GM23248 (cell line): ENCODE measurements around the gene TTC28. TPM values are rescaled to one million over a fixed set of nuclear protein-coding genes. Genes with fewer than 3 reads are reported as not detected.

Experiments used
- DNase-seq: peaks from one replicate; pipeline ENCODE4 v3.0.0-alpha.2; 2015
- H2AFZ ChIP-seq: fragments of 200-600 bp; sonication (generic); 2 replicates; pipeline ENCODE4 v1.6.1; 2016; ENCODE audit warnings: antibody characterized with exemption
- H3F3A ChIP-seq: fragments of 200-600 bp; sonication (generic); 2 replicates; pipeline ENCODE4 v1.6.1; 2016; ENCODE audit warnings: mild to moderate bottlenecking, antibody characterized with exemption, mixed run types; ENCODE audit not compliant: insufficient read depth
- H3K27ac ChIP-seq: fragments of 200-600 bp; sonication (generic); 2 replicates; pipeline ENCODE4 v1.5.1; 2016; ENCODE audit warnings: mild to moderate bottlenecking
- H3K27me3 ChIP-seq: fragments of 200-600 bp; sonication (generic); replicated peaks from 2 replicates; pipeline ENCODE4 v1.6.1; 2016; ENCODE audit warnings: mild to moderate bottlenecking; ENCODE audit not compliant: insufficient read depth
- H3K36me3 ChIP-seq: fragments of 200-600 bp; sonication (generic); 2 replicates; pipeline ENCODE4 v1.6.1; 2016; ENCODE audit warnings: low read depth, mild to moderate bottlenecking
- H3K4me1 ChIP-seq: fragments of 200-600 bp; sonication (generic); 2 replicates; pipeline ENCODE4 v1.6.1; 2016; ENCODE audit warnings: mild to moderate bottlenecking; ENCODE audit not compliant: insufficient read depth
- H3K4me2 ChIP-seq: fragments of 200-600 bp; sonication (generic); one replicate; pipeline ENCODE4 v1.6.1; 2016; ENCODE audit warnings: mild to moderate bottlenecking; ENCODE audit not compliant: unreplicated experiment
- H3K4me3 ChIP-seq: fragments of 200-600 bp; sonication (generic); 2 replicates; pipeline ENCODE4 v1.5.1; 2016; ENCODE audit warnings: mild to moderate bottlenecking
- H3K79me2 ChIP-seq: fragments of 200-600 bp; sonication (generic); 2 replicates; pipeline ENCODE4 v1.6.1; 2016; ENCODE audit warnings: mild to moderate bottlenecking; ENCODE audit not compliant: insufficient read depth
- H3K9ac ChIP-seq: fragments of 200-600 bp; sonication (generic); 2 replicates; pipeline ENCODE4 v1.6.1; 2016; ENCODE audit warnings: mild to moderate bottlenecking
- H3K9me2 ChIP-seq: fragments of 200-600 bp; sonication (generic); 2 replicates; pipeline ENCODE4 v1.6.1; 2016; ENCODE audit warnings: mixed run types, mild to moderate bottlenecking, moderate library complexity; ENCODE audit not compliant: insufficient read depth
- H3K9me3 ChIP-seq: fragments of 200-600 bp; sonication (generic); one replicate; pipeline ENCODE4 v1.6.1; 2017; ENCODE audit warnings: low read depth
- H4K20me1 ChIP-seq: fragments of 200-600 bp; sonication (generic); 2 replicates; pipeline ENCODE4 v1.6.0; 2016; ENCODE audit not compliant: insufficient read depth
- EZH2 ChIP-seq: fragments of 200-600 bp; sonication (generic); IDR thresholded peaks from 2 replicates; pipeline ENCODE4 v1.6.1; 2018; ENCODE audit warnings: antibody characterized with exemption, mild to moderate bottlenecking; ENCODE audit not compliant: insufficient read depth, poor library complexity, severe bottlenecking
- EZH2phosphoT487 ChIP-seq: fragments of 200-600 bp; sonication (generic); IDR thresholded peaks from 2 replicates; pipeline ENCODE4 v1.6.1; 2018; ENCODE audit warnings: antibody characterized with exemption, moderate library complexity, mild to moderate bottlenecking, low read depth; ENCODE audit not compliant: insufficient read depth
- WGBS, 2 experiments: methylation state at CpG; one replicate each; pipeline ENCODE4 v1.1.6; 2015 to 2017; ENCODE audit warnings: low lambda C conversion rate in 2 of 2, low coverage in 1 of 2; ENCODE audit errors: missing lambda C conversion rate in 2 of 2; 5-methylcytosine and 5-hydroxymethylcytosine counted together
- in situ Hi-C: fragments of 300-500 bp; cut with MboI; formaldehyde crosslinking; loops from 2 replicates; pipeline ENCODE4 v1.15.0; 2020
- polyA plus RNA-seq: library from polyadenylated mRNA; unstranded; fragments of >200 nt; fragmentation: Nextera tagmentation; extraction: Ambion mirVana; gene quantifications from 2 replicates; pipeline ENCODE4 v1.2.1, GENCODE V29; 2016
- total RNA-seq: library from RNA; depleted of rRNA; stranded (reverse); fragments of >200 nt; shearing (Covaris generic); gene quantifications from 2 replicates; pipeline ENCODE4 v1.2.3, GENCODE V29; 2014

Gene TTC28
- total and polyA plus RNA-seq, 2 experiments from 2014 or later = 12.5 to 41.9 TPM

- Histone ChIP-seq H3K27ac (no peak overlapping the region), H3K79me2 (peaks cover 5% of the 10 kb centered on the region; the same call in 1 of the 2 replicates), H3K36me3 (no peaks in the 10 kb centered on the region), H3K4me1 (no peaks in the 10 kb centered on the region), H3K4me2 (no peak overlapping the region), H3K9ac (no peak overlapping the region), H3F3A (no peaks in the 10 kb centered on the region), H3K27me3 (no peaks in the 10 kb centered on the region), H3K9me3 (no peaks in the 10 kb centered on the region), H3K9me2 (no peaks in the 10 kb centered on the region), H3K4me3 (no peak overlapping the region), H2AFZ (no peak overlapping the region), H4K20me1 (no peaks in the 10 kb centered on the region)
- in situ Hi-C loops = loop anchor here (10.0 to 25.0 kb wide), 2 partner anchors 216 to 429 kb away; no protein-coding TSS in a partner anchor
- no peak for DNase-seq
- WGBS, 2 experiments = 56 to 62% methylated on average over 2 of the region's 2 CpGs
- TF ChIP-seq EZH2phosphoT487 (no peak), EZH2 (no peak)
Measured at GRCh38 chr22:28608546-28608945, 71.1 kb downstream of the TTC28 start.

- TF ChIP-seq EZH2 (no peak), EZH2phosphoT487 (no peak)
- H3K27ac ChIP-seq = no peak overlapping the region
- no peak overlapping the region for H3K4me3 ChIP-seq
- H2AFZ ChIP-seq = no peak overlapping the region
- H3K9ac ChIP-seq = no peak overlapping the region
- no peaks in the 10 kb centered on the region for H3K4me1 ChIP-seq
- no peaks in the 10 kb centered on the region for H3K9me3 ChIP-seq
- in situ Hi-C loops = loop anchor here (10.0 to 25.0 kb wide), 2 partner anchors 217 to 430 kb away; no protein-coding TSS in a partner anchor
- H3K27me3 ChIP-seq = no peaks in the 10 kb centered on the region
- DNase-seq = no peak
- no peaks in the 10 kb centered on the region for H3F3A ChIP-seq
- H3K9me2 ChIP-seq = no peaks in the 10 kb centered on the region
- no peak overlapping the region for H3K4me2 ChIP-seq
- no peaks in the 10 kb centered on the region for H4K20me1 ChIP-seq
- H3K79me2 ChIP-seq = peaks cover 5% of the 10 kb centered on the region; the same call in 1 of the 2 replicates
- no peaks in the 10 kb centered on the region for H3K36me3 ChIP-seq
Measured at GRCh38 chr22:28607795-28608194, 71.8 kb downstream of the TTC28 start.

- TF ChIP-seq EZH2 (no peak), EZH2phosphoT487 (no peak)
- H3K4me1 ChIP-seq = no peaks in the 10 kb centered on the region
- no peaks in the 10 kb centered on the region for H3K27me3 ChIP-seq
- H3K9ac ChIP-seq = no peak overlapping the region
- H3K4me2 ChIP-seq = no peak overlapping the region
- DNase-seq = peak; percentile 28
- H3K9me2 ChIP-seq = no peaks in the 10 kb centered on the region
- no peak overlapping the region for H2AFZ ChIP-seq
- no peak overlapping the region for H3K4me3 ChIP-seq
- 69 to 73% methylated on average over 2 of the region's 2 CpGs for WGBS, 2 experiments
- in situ Hi-C loops = loop anchor here (10.0 to 25.0 kb wide), 2 partner anchors 220 to 432 kb away; no protein-coding TSS in a partner anchor
- no peaks in the 10 kb centered on the region for H3K9me3 ChIP-seq
- no peak overlapping the region for H3K27ac ChIP-seq
- H3K79me2 ChIP-seq = 0 out of 2 replicates have a peak, but pooled peaks cover 5% of the 10 kb centered on the region
- H3F3A ChIP-seq = no peaks in the 10 kb centered on the region
- no peaks in the 10 kb centered on the region for H4K20me1 ChIP-seq
- no peaks in the 10 kb centered on the region for H3K36me3 ChIP-seq
Measured at GRCh38 chr22:28604966-28605761, 74.5 kb downstream of the TTC28 start.

GRCh38 chr22:28601915-28602314, 77.7 kb downstream of the TTC28 start:
- Histone ChIP-seq H3K9ac (no peak overlapping the region), H3K9me3 (no peaks in the 10 kb centered on the region), H3K27ac (no peak overlapping the region), H3K9me2 (no peaks in the 10 kb centered on the region), H3K4me3 (no peak overlapping the region), H3K27me3 (no peaks in the 10 kb centered on the region), H3K79me2 (no peaks in the 10 kb centered on the region), H3F3A (no peaks in the 10 kb centered on the region), H4K20me1 (no peaks in the 10 kb centered on the region), H3K36me3 (no peaks in the 10 kb centered on the region), H3K4me1 (no peaks in the 10 kb centered on the region), H3K4me2 (no peak overlapping the region), H2AFZ (no peak overlapping the region)
- in situ Hi-C loops = loop anchor here (10.0 to 25.0 kb wide), 2 partner anchors 223 to 435 kb away; no protein-coding TSS in a partner anchor
- no peak for TF ChIP-seq EZH2
- no peak for DNase-seq
